GM19240 (cell line): ENCODE measurements around the gene UBA1.
"Not testable (repeated sequence)": the region's sequence is repeated elsewhere in the genome, so short reads cannot be mapped to it uniquely, and the experiment has no call there.

Source experiments
- DNase-seq: peaks from one replicate; pipeline ENCODE4 v3.0.0; 2011; ENCODE audit warnings: low spot score; ENCODE audit not compliant: insufficient read length

Gene UBA1

DNA sequence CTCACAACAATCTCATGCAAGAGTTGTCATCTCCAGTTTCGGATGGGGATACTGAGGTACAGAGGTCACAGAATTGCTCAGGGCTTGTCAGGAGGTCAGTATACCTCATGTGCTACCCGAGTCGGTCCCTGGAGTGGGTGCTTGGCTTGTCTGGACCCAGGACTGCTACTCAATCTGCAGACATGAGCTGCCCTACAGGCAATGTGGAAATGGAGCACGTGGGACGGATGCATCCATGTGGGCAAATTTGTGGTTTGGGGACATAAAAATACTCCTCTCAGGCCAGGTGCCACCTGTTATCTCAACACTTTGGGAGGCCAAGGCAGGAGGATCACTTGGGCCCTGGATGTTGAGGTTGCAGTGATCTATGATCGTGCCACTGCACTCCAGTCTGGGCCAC lies 54.9 kb downstream of the UBA1 start:
- DNase-seq: no peak

GRCh38 chrX:47250017-47250347 lies 56.4 kb downstream of the UBA1 start:
- no peak for DNase-seq

GRCh38 chrX:47257620-47258019 lies 64.0 kb downstream of the UBA1 start:
- DNase-seq: not testable (repeated sequence)
